Motor neuron (in vitro differentiated cells): ENCODE results near the gene SPTSSB. TPM values are rescaled to one million over a fixed set of nuclear protein-coding genes. Genes with fewer than 3 reads are reported as not detected.

Source experiments
- ATAC-seq, 8 experiments: fragments of 200-7000 bp; cut with Tn5 transposase; replicated peaks in 6 of 8; 2 replicates each; pipeline ENCODE4 v1.8.0; 2021; ENCODE audit warnings: mild to moderate bottlenecking in 8 of 8, moderate library complexity in 8 of 8
- H3K27ac ChIP-seq, 2 donors: fragments of 250-450 bp; sonication (Bioruptor Pico); 2 replicates each; pipeline ENCODE4 v1.9.0; 2021; ENCODE audit warnings: antibody characterized with exemption in 2 of 2, mild to moderate bottlenecking in 2 of 2, moderate library complexity in 1 of 2
- H3K4me1 ChIP-seq, 2 donors: fragments of 250-450 bp; sonication (Bioruptor Pico); replicated peaks in 1 of 2; 2 replicates each; pipeline ENCODE4 v1.6.1; 2021; ENCODE audit warnings: antibody characterized with exemption in 2 of 2, mild to moderate bottlenecking in 2 of 2, moderate library complexity in 1 of 2
- H3K4me3 ChIP-seq, 5 donors: fragments of 250-450 bp; sonication (Bioruptor Pico); 2 replicates each; pipeline ENCODE4 v1.9.0; 2021; ENCODE audit warnings: antibody characterized with exemption in 5 of 5, mild to moderate bottlenecking in 5 of 5, moderate library complexity in 4 of 5
- WGBS, 10 experiments: fragments of 450-650 bp; shearing (Covaris generic); methylation state at CpG; one replicate each; pipeline ENCODE4 v1.0.0; 2022; 5-methylcytosine and 5-hydroxymethylcytosine counted together
- in situ Hi-C, 9 experiments: fragments of 400-800 bp; cut with MboI; loops; one replicate each; pipeline ENCODE4 v1.15.0; 2021; ENCODE audit warnings: low sequenced_read_pairs in 9 of 9, low pct_unique_long_range_greater_than_20kb in 2 of 9; ENCODE audit not compliant: unreplicated experiment in 9 of 9
- total RNA-seq, 8 experiments: library from RNA; unstranded; fragments of 300-600 nt; gene quantifications; 2 replicates each; pipeline versions ENCODE4 v1.2.3 to v1.2.4, GENCODE V29; 2022

The SPTSSB gene, protein sequence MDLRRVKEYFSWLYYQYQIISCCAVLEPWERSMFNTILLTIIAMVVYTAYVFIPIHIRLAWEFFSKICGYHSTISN
- total RNA-seq: 10 to 100 TPM in 2 of 8 experiments, 1 to 10 TPM in 3, under 1 TPM in 2, not detected in 1; 0.52 to 48.0 (median 4.7) TPM

GRCh38 chr3:161371441-161372320, at the start of gene SPTSSB:
Gene SPTSSB, minus strand, starts transcription at chr3:161371517. Its CDS starts 25,194 bp downstream, at chr3:161346323.
- H3K4me3 ChIP-seq: peak within 1 kb of the TSS; percentile 52 to 61 (median 54)
- H3K4me1 ChIP-seq: peaks cover 4% of the 10 kb centered on the region in 2 donors
- in situ Hi-C loops: no loop called here
- H3K27ac ChIP-seq: peak within 1 kb of the TSS; percentile 13 to 57
- 0 to 21% (median 13%) methylated on average over 1 to 12 of the region's 53 CpGs; no CpG with 5 or more reads in 1 of the 10 experiments for WGBS, 10 experiments
- peak; percentile 67 to 79 (median 75) for ATAC-seq

- peak in 7 of 8 experiments; percentile 23 to 93 (median 69) for ATAC-seq
- WGBS, 10 experiments: 6 to 78% (median 34%) methylated on average over 3 to 8 of the region's 8 CpGs
- no peak overlapping the region for H3K27ac ChIP-seq
- in situ Hi-C loops: loop anchor here in 5 of 9 experiments (10.0 to 25.0 kb wide), 4 partner anchors 133 to 708 kb away; no protein-coding TSS in a partner anchor
- no peak overlapping the region for H3K4me3 ChIP-seq
- H3K4me1 ChIP-seq: peaks cover 0 to 10% of the 10 kb centered on the region in 2 donors
Measured at GRCh38 chr3:161420746-161421145, 49.4 kb upstream of the SPTSSB start.

DNA sequence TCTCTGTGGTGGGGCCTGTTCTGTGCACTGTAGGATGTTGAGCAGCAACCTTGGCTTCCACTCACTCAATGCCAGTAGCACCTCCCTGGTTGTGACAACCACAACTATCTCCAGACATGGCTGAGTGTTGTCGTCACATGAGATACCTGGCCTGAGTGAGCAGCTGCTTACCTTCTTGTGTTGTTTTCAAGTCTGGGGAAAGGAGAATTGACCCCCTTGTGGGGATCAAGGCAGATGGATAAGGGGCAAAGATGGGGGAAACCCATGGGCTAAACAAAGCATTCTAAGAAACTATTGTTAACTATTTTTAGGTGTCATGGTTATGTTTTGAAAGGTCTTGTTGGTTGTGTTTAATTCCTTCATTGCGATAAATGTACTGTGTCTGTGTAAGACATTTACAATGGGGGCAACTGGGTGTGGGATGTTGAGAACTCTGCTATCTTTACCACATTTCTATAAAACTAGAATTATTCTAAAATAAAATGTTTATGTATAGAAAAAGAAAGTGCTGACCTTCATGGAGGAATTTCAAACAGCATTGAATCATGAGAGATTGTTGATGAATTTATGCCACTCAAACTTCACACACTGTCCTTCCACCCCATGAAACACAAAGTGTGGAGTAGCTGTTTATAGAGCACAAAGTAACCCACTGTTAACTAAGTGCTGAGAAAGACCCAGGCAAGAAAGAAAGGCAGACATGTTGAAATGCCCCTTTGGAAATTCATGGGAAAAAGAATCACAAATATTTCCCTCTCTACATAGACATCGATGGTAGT, 48.4 kb upstream of the SPTSSB start:
- Histone ChIP-seq H3K4me1 (peaks cover 0 to 10% of the 10 kb centered on the region in 2 donors), H3K27ac (no peak overlapping the region), H3K4me3 (no peak overlapping the region)
- in situ Hi-C loops: loop anchor here in 5 of 9 experiments (10.0 to 25.0 kb wide), 4 partner anchors 132 to 707 kb away; no protein-coding TSS in a partner anchor
- 88 to 100% (median 94%) methylated on average over 1 to 3 of the region's 3 CpGs; no CpG with 5 or more reads in 1 of the 10 experiments for WGBS, 10 experiments
- ATAC-seq: no peak

DNA sequence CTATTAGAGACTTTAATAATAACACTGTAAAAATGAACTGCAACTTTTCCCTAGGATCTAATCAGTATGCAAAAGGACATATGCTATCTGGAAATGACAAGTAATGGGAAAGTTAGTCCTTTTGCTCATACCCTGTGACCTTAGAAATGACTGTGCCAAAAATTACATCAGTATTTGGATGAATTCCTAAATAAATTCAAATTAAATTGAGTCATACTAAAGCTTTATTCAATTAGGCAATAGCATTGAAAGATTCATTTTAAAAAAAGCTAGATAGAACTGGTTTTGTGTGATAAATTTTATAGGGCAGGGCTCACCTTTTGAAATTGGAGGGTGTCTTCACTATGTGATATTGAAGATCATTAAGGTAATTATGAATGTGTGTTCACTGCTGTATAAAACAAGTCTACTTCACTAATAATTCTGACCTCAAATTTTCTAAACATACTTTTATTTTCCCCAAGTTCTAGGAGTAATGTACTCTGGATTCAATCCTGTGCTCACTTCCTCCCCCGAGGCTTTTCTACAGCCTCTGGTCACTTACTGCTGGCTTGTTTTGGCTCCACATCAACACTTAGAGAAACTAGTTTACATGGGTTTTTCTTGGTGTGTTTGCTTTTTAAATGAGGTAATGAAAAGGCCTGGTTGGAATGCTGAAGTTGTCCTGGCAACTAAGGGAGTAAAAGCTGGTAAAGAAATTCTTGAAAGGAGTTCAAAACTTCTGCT, 44.4 kb upstream of the SPTSSB start:
- WGBS, 10 experiments: 0 to 70% (median 20%) methylated on average over 1 of the region's 1 CpG; no CpG with 5 or more reads in 4 of the 10 experiments
- Histone ChIP-seq H3K4me3 (no peak overlapping the region), H3K27ac (no peak overlapping the region), H3K4me1 (no peaks in the 10 kb centered on the region)
- in situ Hi-C loops: loop anchor here in 5 of 9 experiments (25.0 kb wide), 3 partner anchors 128 to 703 kb away; no protein-coding TSS in a partner anchor
- peak in 6 of 8 experiments; percentile 43 to 85 (median 74) for ATAC-seq

GRCh38 chr3:161414907-161415306, 43.6 kb upstream of the SPTSSB start:
- 20 to 100% (median 92%) methylated on average over 1 of the region's 1 CpG; no CpG with 5 or more reads in 1 of the 10 experiments for WGBS, 10 experiments
- in situ Hi-C loops: loop anchor here in 5 of 9 experiments (25.0 kb wide), 3 partner anchors 128 to 703 kb away; no protein-coding TSS in a partner anchor
- Histone ChIP-seq H3K27ac (no peak overlapping the region), H3K4me1 (no peaks in the 10 kb centered on the region), H3K4me3 (no peak overlapping the region)
- no peak for ATAC-seq

DNA sequence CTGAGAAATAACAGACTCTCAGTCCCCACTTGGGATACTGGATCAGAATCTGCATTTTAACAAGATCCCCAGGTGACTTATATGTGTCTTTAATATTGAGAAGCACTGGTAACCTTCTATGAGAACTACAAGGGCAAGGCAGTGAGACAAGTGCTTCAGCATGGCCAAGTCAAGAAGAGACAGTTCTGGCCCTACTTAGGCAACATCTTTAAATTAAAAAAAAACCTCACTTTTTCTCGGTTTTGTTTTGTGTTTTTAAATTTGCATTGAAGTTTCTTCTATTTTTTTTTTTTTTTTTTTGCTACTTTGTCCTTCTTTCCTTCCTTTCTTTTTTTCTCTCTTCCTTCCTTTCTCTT, 42.5 kb upstream of the SPTSSB start:
- 0 to 100% (median 66%) methylated on average over 1 of the region's 1 CpG for WGBS, 10 experiments
- H3K27ac ChIP-seq: no peak overlapping the region
- no peaks in the 10 kb centered on the region for H3K4me1 ChIP-seq
- H3K4me3 ChIP-seq: no peak overlapping the region
- no peak for ATAC-seq
- in situ Hi-C loops: loop anchor here in 5 of 9 experiments (25.0 kb wide), 3 partner anchors 127 to 702 kb away; no protein-coding TSS in a partner anchor

GRCh38 chr3:161413127-161413854, 42.0 kb upstream of the SPTSSB start:
- in situ Hi-C loops: loop anchor here in 5 of 9 experiments (25.0 kb wide), 3 partner anchors 126 to 701 kb away; no protein-coding TSS in a partner anchor
- no peak overlapping the region for H3K4me3 ChIP-seq
- no peak overlapping the region for H3K27ac ChIP-seq
- no peaks in the 10 kb centered on the region for H3K4me1 ChIP-seq
- peak in 1 of 8 experiments; percentile 8 for ATAC-seq
- 14 to 100% (median 90%) methylated on average over 1 to 2 of the region's 2 CpGs; no CpG with 5 or more reads in 1 of the 10 experiments for WGBS, 10 experiments

- no peak overlapping the region for H3K4me3 ChIP-seq
- WGBS, 10 experiments: 70 to 100% (median 95%) methylated on average over 1 of the region's 1 CpG; no CpG with 5 or more reads in 4 of the 10 experiments
- H3K27ac ChIP-seq: no peak overlapping the region
- no peak for ATAC-seq
- no peaks in the 10 kb centered on the region for H3K4me1 ChIP-seq
- in situ Hi-C loops: loop anchor here in 5 of 9 experiments (25.0 kb wide), 3 partner anchors 125 to 700 kb away; no protein-coding TSS in a partner anchor
Measured at GRCh38 chr3:161412123-161412522, 40.8 kb upstream of the SPTSSB start.

DNA sequence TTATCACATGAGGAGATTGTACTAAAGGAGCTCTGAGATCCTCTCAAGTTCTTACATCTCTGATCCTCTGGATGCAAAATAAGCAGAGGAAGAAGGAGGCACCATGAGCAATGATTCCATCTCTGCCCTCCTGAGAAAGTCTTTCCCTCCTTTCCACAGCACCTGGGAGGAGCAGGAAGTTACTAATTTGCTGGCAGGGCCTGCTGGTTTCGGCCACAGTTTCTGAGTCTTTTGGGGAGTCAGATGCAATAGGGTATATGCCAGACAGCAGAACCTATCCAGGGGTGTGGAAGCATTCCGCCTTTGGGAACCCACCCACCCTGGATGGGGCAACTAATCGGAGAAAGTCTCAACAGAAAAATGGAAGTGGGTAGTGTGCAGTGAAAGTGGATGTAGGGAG, 38.5 kb upstream of the SPTSSB start:
- ATAC-seq: no peak
- in situ Hi-C loops: loop anchor here in 5 of 9 experiments (10.0 to 25.0 kb wide), 4 partner anchors 123 to 698 kb away; no protein-coding TSS in a partner anchor

GRCh38 chr3:161409069-161409468, 37.8 kb upstream of the SPTSSB start:
- ATAC-seq: peak in 3 of 8 experiments; percentile 30 to 65 (median 53)
- H3K4me3 ChIP-seq: no peak overlapping the region
- in situ Hi-C loops: loop anchor here in 5 of 9 experiments (10.0 to 25.0 kb wide), 4 partner anchors 122 to 697 kb away; no protein-coding TSS in a partner anchor
- H3K4me1 ChIP-seq: no peaks in the 10 kb centered on the region
- 0 to 68% (median 24%) methylated on average over 1 to 3 of the region's 3 CpGs; no CpG with 5 or more reads in 2 of the 10 experiments for WGBS, 10 experiments
- H3K27ac ChIP-seq: no peak overlapping the region

More for the DNA sequence above, 38.5 kb upstream of the SPTSSB start:
- H3K27ac ChIP-seq: no peak overlapping the region
- H3K4me1 ChIP-seq: no peaks in the 10 kb centered on the region
- H3K4me3 ChIP-seq: no peak overlapping the region
- WGBS, 10 experiments: 30 to 100% (median 89%) methylated on average over 1 to 3 of the region's 3 CpGs; no CpG with 5 or more reads in 3 of the 10 experiments
